HK-2 (cell line): ENCODE data around the gene SRMS.
"Not testable (repeated sequence)": the region's sequence is repeated elsewhere in the genome, so short reads cannot be mapped to it uniquely, and the experiment has no call there.

Experiments
- DNase-seq: peaks from one replicate; pipeline ENCODE4 v3.0.0-alpha.2; 2018; ENCODE audit not compliant: unreplicated experiment

Gene SRMS

DNA sequence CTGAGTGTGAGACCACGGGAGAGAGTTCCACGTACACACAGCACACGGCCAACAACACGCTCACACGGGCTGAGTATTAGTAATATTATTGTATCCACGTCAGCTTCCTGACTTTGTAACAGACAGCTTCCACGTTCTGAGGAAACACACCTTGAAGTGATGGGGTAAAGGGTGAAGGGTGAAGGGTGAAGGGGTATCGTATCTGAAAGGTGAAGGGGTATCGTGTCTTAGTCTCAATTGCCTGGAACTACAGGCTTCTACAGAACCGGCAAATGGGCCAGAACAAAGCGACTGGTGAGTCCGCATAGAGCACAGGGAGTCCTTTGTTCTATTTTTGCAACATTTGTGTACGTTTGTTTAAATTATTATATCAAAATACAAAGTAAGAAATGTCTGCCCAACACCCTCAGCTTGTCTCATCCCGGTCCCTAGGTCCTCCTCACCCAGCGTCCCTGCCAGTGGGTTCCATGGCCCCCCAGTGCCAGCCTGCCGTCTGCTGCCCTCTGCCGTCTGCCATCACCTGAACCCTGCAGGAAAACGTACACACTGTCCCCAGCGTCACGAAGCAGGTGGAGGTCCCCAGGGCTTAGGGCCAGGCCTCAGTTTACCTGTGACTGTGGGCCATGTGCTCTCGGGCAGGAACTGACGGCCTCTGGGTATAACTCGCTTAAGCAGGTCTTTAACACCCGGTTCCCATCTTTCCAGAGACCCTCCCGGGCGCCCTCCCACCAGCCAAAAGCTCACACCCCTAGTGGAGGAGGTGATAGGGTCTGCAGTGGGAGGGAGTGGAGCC, 30.9 kb upstream of the SRMS start:
- DNase-seq: no peak

- DNase-seq: no peak
These were observed 29.9 kb upstream of the SRMS start for GRCh38 chr20:63577317-63577894.

GRCh38 chr20:63576311-63576710, 28.8 kb upstream of the SRMS start:
- DNase-seq: no peak

GRCh38 chr20:63574829-63575743, 27.5 kb upstream of the SRMS start:
- no peak for DNase-seq

- DNase-seq: peak; percentile 87
These were observed 26.7 kb upstream of the SRMS start, which contains the start of gene HELZ2 for GRCh38 chr20:63574156-63574828. Gene HELZ2, minus strand, starts transcription at chr20:63574239. Its CDS starts 1,854 bp downstream, at chr20:63572385.

DNA sequence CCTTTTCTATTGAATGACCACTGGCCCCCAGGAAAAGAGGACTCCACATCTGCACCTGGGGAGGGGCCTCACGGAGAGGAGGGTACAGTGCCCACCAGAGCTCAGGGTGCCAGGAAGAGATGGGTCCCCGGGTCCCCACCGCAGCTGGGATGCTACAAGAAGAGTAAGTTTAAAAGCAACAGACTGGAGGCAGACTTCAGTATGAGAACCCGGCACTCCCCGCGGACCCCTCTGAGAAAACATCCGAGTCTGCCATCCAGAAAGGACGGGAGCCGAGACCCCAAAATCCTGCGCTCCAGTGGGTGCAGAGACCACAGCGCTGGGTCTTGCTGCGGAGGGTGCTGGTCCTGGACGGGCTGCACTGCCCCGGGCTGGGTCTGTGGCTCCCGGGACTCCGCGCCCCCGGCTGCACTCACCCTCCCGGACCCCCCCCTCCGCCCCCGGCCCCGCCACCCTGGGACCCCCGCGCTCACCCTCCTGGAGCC, 26.1 kb upstream of the SRMS start:
- no peak for DNase-seq

GRCh38 chr20:63572788-63573646, 25.5 kb upstream of the SRMS start:
- no peak for DNase-seq

- DNase-seq: no peak
These were observed 24.7 kb upstream of the SRMS start for GRCh38 chr20:63572071-63572787.

DNA sequence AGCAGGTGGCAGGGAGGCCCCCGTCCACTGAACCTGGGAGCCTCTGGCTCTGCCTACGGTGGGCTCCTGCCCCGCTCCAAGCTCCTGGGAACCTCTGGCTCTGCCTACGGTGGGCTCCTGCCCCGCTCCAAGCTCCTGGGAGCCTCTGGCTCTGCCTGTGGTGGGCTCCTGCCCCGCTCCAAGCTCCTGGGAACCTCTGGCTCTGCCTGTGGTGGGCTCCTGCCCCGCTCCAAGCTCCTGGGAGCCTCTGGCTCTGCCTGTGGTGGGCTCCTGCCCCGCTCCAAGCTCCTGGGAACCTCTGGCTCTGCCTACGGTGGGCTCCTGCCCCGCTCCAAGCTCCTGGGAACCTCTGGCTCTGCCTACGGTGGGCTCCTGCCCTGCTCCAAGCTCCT, 23.5 kb upstream of the SRMS start:
- DNase-seq: not testable (repeated sequence)

GRCh38 chr20:63570281-63571086, 22.9 kb upstream of the SRMS start:
- DNase-seq: no peak

DNA sequence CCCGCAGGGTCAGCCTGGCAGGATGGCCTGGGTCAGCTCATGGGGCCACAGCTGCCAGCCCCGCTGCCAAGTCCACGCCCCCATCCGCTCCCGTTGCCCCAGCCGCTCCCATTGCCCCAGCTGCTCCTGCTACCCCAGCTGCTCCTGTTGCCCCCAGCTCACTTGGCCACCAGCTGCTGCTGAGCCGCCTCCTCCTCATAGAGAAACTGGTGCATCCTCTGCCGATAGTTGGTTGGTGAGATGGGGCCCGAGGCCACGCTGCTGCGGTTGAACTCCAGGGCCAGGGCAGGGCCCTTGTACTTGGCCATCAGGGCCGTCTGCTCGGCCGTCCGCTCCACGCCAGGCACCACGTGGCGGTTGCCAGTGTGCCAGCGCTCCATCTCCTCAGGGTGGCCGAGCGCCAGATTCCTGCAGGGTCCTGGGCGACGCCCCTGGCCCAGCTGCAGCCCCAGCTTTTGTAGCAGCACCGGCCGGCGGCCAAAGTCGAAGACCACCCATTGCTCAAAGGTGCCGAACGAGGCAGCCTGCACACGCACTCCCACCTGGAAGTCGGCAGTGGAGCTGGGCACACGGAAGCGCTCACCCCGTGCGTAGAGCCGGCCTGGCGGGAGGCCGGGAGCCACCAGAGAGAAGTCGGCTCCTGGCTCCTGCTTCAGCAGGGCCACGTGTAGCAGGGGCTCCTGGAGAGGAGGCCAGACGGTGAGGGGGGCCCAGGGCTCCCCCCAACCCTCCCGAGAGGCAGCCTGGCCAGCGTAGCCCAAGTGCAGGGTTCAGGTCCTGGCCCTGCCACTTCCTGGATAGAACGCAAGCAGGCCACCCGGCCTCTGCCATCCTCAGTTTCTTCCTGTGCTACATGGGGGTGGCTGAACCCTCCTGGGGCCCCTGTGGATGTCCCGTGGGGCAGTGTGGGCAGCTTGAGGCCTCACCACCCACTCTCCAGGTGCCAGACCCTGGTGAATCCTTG, 21.7 kb upstream of the SRMS start:
- no peak for DNase-seq

DNA sequence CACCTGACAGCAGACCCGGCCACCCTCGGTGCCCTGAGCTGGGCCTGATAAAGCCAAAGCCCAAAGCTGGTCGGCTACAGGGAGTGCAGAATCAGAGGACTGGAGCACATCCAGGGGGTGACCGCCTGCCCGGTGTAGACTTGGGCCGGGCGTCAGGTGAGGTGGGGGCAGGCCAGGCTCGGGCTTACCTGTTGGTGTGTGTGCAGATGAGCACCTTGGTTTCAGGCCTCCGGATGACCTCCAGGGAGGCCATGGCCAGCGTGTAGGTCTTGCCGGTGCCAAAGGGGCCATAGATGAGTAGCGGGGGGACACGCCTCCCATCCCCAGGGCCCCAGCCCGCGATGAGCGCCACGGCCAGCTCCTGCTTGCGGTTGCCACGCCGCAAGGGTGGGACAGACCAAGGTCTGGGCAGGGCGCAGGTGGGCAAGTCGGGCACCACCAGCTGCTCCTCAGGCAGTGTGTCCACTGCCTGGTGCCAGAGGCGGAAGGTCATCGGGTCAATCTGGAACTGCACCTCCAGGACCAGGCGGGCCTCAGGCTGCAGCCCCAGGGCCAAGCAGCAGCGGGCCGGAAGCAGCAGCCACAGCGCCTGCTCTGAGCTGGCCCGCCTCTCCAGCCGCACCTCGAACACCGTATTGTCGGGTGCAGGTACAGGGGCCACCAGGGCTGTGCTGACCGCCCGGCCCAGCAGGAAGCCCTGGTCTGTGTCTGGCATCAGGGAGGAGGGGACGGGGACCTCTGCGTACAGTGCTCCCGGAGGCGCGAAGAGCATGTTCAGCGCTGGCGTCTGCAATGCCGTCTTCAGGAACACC, 20.8 kb upstream of the SRMS start:
- no peak for DNase-seq

DNA sequence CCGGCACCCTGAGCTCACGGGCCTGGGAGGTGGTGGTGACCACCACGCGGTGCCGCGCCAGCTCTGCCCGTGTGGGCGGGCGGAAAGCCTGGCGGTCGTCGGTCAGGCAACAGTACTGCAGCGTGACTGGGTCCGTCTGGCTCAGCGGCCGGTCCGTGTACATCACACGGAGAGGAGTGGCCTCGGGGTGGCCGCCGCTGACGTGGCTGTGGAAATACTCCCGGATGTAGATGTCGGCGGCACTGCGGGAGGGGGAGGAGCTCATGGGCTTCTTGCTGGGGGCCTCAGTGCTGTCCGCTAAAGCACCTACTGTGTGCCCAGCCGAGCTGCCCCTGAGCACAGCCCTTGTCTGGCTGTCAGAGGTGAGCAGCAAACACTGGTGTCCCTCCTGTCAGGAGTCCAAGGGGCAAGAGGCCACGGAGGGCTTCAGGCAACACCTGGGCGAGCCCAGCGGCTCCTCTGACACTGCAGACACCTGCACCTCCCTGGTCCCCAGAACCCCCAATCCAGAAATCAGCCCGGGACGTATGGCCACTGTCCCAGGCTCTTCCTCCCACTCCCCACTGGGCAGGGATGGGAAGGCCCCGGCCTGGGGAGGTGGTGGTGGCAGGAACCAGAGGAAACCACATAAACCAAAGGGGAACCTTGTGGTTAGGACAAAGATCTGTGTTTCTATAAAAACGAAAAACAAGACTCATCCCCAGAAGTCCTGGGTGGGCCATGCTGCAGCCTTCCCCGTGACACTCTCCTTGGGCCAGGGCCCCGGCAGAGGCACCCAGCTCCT, 20.0 kb upstream of the SRMS start:
- no peak for DNase-seq

- DNase-seq: no peak
These were observed 19.5 kb upstream of the SRMS start for GRCh38 chr20:63567136-63567385.

DNA sequence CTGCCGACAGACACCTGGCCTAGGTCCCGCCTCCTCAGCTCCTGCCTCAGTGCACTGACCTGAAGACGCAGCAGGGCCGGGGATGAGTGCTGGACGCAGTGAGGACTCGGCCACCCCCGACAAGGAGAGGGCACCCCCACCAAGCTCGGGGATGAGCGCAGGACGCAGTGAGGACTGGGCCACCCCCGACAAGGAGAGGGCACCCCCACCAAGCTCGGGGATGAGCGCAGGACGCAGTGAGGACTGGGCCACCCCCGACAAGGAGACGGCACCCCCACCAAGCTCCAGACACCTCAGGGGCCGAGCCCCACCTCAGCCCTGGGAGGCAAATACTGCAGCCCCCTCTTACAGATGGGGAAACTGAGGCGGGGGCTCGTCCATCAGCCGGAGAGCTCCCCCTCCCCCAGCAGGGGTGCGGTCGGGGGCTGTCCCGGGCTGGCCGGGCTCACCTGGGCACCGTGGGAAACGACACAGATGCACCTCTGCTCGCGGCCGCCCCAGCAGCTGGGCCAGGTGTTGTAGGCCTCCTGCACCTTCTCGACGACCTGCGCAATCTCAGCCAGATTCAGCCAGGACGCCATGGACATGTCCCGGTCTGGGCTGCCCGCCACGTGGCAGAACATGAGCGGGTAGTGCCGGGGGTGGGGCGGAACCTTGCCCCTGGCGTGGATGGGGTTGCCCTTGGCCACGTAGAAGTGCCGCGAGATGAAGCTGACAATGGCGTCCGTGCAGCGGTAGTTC, 19.0 kb upstream of the SRMS start:
- no peak for DNase-seq
